GM21717 (cell line): Measurements from ENCODE around the gene NFATC2IP.

Experiments used
- ATAC-seq: cut with Tn5 transposase; IDR thresholded peaks from one replicate; pipeline ENCODE4 v1.9.1; 2021; ENCODE audit warnings: mild to moderate bottlenecking, moderate library complexity; ENCODE audit not compliant: unreplicated experiment

NFATC2IP gene

DNA sequence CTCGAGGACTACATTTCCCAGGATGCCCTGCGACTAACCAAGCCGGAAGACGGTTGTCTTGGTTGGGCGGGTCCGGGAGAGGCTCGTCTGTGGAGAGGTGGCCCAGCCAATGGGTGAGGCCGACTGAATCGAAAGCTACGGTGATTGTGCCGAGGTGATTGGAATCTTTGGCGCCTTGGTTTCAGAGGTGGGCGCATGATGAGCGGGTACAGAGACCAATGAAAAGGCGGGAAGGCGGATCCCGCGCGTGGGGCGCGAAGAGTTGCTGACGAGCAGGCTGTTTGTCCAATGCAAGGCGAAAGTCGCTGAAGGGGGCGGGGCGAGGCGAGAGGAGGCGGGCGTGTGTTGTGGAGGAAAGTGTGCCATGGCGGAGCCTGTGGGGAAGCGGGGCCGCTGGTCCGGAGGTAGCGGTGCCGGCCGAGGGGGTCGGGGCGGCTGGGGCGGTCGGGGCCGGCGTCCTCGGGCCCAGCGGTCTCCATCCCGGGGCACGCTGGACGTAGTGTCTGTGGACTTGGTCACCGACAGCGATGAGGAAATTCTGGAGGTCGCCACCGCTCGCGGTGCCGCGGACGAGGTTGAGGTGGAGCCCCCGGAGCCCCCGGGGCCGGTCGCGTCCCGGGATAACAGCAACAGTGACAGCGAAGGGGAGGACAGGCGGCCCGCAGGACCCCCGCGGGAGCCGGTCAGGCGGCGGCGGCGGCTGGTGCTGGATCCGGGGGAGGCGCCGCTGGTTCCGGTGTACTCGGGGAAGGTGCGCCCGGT is at the start of gene NFATC2IP:
Gene NFATC2IP, plus strand, starts transcription at position 290 of the 762 bp plus-strand sequence. Its CDS starts 75 bp downstream, at position 365.
- ATAC-seq, result peak; percentile 90

DNA sequence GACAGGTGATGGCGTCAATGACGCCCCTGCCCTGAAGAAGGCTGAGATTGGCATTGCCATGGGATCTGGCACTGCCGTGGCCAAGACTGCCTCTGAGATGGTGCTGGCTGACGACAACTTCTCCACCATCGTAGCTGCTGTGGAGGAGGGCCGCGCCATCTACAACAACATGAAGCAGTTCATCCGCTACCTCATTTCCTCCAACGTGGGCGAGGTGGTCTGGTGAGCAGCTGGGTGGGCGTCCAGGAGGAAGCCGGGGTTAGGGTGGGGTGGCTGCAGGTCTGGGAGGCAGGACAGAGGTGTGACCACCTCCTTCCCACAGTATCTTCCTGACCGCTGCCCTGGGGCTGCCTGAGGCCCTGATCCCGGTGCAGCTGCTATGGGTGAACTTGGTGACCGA is 48.9 kb upstream of the NFATC2IP start:
- ATAC-seq, result no peak

DNA sequence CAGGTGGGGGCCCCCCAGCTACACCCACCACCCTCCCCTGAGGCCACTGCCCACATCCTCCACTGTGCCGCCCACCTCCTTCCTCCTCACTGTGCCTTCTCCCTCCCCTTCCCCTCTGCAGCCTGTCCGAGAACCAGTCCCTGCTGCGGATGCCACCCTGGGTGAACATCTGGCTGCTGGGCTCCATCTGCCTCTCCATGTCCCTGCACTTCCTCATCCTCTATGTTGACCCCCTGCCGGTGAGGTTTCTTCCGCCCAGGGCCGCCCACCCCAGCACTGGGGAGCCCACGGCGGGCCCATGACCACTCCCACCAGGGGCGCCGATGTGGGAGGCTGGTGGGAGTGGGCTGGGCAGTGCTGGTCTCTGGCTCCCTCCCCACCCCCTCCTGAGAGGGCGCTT is 47.8 kb upstream of the NFATC2IP start:
- ATAC-seq, result no peak

DNA sequence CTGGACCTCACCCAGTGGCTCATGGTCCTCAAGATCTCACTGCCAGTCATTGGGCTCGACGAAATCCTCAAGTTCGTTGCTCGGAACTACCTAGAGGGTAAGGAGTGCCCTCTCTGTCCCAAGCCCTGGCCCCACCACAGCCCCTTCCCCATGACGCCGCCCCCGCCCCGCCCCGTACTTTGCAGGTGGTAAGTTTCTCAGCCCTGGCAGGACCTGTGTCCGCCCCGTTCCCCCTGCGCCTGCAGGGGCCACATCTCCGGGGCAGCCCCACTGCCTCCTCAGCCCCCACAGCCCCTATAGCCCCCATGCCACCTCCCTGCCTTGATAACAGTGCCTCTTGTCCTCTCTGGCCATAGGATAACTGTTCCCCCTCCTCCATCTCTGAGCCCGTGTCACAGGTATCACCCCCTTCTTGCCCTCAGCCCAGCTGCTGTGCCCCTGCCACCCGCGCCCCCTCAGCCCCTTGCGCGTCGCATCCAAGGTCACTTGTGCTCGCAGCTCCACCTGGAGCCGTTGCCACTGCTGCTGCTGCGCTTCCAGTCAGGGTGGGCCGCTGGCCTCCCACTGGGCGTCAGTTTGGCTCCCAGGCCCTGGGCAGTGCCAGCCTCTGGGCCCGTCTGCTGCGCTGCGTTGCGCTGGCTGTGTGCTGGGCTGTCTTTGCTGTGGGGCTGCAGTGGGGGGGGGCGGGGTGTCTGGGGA is 47.2 kb upstream of the NFATC2IP start:
- ATAC-seq, result no peak

DNA sequence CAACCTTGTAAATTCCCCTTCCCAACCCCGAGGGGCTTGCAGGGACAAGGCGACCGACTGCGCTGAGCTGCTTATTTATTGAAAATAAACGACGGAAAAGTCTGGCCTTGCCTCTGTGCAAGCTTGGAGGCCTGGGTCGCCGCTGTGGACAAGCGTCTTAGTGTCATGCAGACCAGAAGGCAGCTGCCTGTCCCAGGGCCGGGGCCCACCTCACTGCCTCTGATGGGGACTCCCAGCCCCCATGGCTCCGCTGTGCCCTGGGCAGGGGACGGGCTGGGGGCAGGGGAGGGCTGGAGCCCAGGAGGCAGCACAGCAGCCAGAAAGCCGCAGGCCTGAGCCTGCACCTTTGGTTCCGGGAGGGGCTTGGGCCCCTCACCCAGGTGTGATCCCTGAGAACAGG is 46.4 kb upstream of the NFATC2IP start:
- ATAC-seq, result no peak

DNA sequence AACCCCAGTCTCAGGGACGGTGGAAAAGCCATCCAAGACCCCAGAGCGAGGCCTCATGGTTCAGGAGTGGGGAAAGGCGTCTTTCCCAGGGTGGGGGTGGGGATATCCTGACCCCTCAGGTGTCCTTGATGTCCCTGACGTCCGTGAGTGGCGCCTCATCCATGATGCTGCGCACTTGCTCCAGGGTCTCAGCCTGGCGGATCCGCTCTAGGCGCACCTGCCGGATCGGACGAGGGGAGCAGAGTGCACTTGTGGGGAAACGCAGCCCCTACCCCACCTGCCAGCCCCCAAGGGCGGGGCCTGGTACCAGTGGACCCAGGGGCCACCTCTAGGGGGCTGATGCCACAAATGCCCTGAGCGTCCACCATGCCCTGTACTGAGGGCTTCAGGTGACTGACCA is 45.9 kb upstream of the NFATC2IP start:
- no peak for ATAC-seq

DNA sequence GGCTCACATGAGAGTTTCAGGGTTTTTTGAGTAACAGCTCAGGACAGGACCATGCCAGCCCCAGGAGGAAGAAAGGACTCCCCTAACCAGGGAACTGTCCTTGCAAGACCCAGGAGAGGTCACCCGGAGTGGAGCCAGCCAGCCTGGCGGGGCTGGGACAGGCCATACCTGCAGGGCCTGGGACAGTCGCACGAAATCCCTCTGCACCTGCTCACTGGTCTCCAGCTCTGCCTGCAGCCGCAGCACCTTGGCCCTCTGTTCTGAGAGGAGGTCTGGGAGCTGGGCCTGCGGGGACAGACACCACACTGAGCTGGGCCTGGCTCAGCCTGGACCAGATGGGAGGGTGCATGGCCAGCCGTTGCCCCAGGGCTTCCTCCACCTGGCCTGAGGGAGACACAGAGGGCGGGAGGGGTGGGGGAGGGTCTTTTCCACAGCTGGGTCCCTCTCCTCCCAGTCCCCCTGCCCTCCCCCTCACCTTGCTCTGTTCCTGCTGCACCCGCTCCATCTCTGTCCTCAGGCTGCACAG is 45.4 kb upstream of the NFATC2IP start:
- ATAC-seq, result no peak

DNA sequence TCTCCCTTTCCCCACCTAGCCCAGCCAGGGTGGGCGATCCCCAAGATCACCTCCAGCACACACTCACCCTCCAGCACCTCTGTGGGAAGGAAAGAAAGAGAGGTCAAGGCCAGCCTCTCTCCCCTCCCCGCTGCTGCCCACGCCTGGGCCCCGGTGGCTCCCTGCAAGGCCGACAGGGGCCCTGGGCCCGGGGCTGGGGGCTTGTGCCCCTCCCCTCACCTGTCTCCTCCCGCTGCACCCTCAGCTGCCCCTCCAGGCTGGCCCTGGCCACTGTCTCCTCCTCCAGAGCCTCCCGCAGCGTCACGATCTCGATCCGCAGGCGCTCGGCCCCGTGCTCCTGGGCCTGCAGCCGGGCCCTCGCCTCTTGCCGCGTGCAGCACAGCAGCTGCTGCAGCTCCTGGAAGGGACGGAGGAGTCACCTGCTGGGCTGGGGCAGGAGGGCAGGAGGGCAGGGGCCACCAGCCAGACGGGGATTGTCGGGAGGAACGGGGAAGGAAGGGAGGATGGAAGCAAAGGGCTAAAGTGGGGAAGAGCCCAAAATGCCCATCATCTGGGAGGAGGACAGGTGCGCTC is 44.9 kb upstream of the NFATC2IP start:
- ATAC-seq, result no peak

DNA sequence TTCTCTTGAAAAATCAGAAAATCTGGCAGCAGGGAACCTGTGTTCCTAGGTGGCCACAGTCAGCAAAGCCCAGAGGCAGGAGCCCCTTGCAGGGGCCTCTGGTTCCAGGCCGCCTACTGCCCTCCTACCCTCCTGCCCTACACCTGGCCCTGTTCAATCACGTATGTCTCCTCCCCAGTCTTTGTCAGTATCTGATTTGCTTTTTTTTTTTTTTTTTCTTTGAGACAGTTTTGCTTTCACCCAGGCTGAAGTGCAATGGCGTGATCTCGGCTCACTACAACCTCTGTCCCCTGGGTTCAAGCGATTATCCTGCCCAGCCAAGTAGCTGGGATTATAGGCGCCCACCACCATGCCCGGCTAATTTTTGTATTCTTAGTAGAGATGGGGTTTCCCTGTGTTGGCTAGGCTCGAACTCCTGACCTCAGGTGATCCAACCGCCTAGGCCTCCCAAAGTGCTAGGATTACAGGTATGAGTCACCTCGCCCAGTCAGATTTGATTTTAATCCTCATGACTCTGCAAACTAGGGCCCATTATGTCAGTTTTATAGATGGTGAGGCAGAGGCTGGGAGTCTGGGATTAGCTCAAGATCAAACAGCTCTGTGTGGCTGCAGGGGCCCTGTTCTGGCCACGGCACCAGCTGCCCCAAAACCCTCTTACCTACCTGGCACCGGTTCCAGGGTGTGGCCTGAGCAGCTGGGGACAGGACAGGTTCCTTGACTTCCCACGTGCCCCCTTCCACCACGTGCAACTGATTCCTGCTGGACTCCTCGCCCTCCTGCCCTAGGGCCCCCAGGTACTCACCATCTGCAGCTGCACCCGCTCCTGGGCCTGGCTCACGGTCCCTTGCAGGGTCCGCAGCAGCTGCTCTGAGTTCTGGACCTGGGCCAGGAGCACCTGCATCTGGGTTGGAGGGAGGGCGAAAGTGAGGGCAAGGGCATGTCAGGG is 40.4 kb upstream of the NFATC2IP start:
- ATAC-seq, result no peak

DNA sequence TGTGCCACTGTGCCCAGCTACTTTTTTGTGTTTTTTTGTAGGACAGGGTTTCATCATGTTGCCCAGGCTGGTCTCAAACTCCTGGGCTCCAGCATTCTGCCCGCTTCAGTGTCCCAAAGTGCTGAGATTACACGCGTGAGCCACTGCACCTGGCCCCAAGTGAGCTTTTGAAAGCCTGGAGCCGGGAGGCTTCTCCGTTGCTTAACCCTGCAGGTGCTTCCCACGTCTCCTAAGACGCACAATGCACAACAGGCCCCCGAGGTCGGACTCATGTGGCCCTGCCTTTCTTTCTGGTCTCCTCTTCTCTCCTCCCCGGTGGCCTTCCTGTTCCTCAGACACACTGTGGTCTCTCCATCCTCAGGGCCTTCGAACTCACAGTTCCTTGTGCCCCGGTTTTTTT is 38.2 kb upstream of the NFATC2IP start:
- no peak for ATAC-seq

DNA sequence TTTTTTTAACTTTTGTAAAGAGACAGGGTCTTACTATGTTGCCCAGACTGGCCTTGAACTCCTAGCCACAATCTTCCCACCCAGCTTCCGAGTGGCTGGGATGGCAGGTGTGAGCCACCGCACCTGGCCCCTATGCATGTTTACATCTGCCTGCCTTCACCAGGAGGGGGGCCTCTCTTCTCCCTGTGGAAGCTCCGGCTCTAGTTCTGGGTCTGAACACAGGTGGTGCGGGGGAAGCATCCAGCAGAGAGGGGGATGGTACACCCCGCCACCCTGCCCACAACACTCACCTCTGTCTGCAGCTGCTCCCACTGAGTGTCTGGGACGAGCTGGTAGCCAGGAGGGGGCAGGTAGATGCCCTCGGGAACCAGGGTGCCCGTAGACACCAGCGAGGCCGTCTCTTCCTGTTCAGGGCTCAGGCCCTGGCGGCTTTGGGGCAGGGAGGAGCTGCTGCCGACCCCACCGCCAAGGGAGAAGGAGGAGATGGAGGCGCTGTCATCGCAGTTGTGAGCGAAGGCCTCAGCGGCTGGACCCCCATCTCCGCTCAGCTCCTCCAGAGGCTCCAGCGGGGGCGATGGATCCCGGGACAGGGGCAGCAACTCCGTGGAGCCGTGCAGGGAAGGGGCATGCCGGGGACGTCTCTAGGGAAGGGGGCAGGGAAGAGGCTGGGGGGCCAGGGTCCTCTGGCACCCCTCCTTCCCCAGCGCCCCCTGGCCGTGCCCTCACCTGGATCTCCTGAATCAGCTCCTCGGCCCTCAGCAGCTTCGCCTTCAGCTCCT is 36.6 kb upstream of the NFATC2IP start:
- ATAC-seq, result no peak

DNA sequence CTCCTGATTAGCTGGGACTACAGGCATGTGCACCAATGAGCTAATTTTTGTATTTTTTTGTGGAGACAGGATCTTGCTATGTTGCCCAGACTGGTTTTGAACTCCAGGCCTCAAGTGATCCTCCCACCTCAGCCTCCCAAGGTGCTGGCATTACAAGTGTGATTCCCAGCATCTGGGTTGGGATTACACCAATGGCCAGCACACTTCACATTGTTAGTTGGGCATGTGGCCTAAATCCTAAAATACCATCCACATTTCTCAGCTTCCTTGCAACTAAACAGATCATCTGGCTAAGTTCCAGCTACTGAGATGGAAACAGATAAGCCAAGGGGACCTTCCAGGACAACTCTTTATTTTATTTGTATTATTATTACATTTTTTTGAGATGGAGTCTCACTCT is 35.6 kb upstream of the NFATC2IP start:
- ATAC-seq, result no peak

DNA sequence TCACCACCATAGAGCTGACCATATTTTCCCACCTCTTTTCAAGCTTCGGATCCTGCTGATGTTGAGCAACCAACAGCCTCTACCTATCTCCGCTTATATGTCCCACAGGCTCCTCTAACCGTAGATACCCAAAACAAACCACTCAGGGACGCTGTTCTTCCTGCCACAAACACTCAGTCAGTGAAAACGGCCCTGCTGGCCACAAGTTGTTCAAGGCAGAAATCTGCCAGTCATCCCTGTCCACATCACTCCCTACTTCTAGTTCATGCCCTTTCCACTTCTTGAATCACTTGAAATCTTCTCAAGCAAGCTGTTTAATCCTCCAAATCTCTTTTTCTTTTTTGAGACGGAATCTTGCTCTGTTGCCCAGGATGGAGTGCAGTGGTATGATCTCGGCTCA is 33.6 kb upstream of the NFATC2IP start:
- ATAC-seq, result no peak

DNA sequence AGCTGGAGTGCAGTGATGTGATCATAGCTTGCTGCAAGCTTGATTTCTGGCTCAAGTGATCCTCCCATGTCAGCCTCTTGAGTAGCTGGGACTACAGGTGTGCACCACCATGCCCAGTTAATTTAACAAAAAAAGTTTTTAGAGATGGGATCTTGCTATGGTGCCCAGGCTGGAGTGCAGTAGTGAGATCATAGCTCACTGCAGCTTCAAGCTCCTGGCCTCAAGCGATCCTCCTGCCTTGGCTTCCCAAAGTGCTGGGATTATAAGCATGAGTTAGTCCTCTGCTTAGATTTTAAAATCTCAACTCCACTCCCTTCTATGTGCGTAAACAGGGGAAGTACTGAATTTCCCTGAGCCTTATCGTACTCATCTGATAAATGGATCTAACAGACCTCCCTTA is 32.0 kb upstream of the NFATC2IP start:
- ATAC-seq, result no peak

DNA sequence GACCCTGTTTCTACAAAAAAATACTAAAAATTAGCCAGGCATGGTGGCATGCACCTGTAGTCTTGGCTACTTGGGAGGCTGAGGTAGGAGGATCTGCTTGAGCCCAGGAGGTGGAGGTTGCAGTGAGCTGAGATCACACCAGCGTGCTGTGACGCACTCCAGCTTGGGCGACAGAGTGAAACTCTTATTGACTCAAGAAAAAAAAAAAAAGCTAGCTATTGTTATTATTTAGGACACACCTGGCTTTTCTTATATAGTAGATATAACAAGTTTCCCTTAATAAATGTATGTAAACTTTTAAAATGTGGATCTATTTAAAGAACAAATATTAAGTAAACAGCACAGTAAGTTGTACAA is 27.5 kb upstream of the NFATC2IP start:
- ATAC-seq, result no peak

DNA sequence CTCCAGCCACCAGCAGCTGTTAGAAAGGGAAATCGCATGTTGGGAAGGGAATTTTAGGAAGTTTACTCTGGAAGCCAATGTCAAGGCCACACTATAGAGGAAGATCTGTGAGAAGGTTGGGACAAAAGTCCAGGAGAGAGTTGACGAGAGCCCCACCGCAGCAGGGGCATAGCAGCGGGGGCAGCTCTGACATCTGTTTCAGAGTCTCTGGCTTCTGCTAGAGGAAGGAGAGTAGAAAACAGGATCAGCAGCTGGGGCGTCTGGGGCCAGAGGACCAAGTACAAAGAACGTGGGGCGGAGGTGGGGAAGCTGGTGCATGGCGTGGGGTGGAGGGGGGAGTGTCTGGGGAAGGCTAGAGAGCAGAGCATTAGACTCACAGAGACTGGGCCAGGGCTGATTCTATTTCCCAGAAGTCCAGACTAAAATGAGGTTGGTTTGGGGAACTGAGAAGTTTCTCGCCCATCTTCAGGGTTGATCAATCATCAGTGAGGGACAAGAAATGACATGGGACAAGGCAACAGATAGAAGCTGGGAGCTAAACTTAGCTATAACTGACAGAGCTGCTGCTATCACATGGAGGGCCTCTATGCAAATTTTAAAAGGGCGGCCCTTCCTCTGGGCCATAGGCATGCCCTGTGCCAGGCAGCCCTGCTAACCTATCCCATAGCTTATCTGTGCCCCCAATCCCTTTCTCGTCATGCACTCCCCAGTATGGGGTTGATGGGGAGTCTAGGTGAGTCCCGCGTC is 26.9 kb upstream of the NFATC2IP start:
- ATAC-seq, result peak; percentile 50

DNA sequence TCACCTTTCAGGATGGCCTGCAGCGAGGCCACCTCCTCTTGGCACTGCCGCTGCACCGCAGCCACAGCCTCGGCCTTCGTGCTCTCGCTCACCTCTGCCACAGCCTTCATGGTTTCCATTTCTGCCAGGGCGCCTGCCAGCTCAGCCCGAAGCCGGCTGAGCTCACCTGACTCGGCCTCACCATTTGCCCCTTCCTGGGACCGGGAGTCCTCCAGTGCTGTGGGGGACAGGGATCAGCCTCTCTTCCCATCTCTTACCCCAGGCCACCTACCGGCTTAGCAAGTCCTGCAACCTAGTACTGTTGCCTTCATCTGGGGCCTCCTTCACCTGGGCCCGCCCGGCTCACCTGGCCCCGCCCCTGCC is 26.4 kb upstream of the NFATC2IP start:
- ATAC-seq, result peak; percentile 12

DNA sequence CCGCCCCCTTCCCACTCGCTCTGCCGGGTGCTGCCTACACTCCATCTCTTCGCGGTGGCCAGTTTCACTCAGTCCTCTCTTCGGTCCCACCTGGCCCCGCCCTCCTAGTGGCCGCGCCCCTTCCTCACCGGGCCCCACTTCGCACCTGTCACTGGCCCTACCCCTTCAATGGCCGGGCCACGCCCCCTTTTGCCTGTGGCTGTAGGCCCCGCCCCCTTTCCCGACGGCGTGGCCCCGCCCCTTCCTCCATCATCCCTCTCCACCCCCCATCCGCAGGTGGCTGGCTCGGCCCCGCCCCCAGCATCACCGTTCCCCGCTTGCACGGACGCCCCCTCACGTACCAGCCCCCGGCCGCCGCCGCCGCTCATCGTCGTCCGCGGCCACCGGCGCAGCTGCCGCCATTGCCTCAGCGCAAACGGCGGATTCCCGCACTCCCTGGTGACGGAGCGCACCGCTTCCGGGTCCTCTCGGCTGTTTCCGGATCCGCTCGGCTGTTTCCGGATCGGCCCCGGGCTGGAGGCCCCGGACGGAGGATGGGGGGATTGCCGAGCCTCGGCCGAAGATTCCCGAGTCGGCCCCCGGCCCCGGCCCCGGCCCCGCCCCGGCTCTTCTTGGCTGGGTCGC is 25.9 kb upstream of the NFATC2IP start, which contains the start of gene RABEP2:
Gene RABEP2, minus strand, starts transcription at position 477 of the 624 bp plus-strand sequence. Its CDS starts 75 bp downstream, at position 402.
- peak; percentile 45 for ATAC-seq
